IPS-15b (cell line): ENCODE data around the gene NPHP3.

Experiments used
- H3K27me3 ChIP-seq: one replicate; pipeline ENCODE4 v1.6.1; 2013; ENCODE audit warnings: low read length; ENCODE audit not compliant: control insufficient read depth, insufficient read depth
- H3K36me3 ChIP-seq: one replicate; pipeline ENCODE4 v1.6.1; 2013; ENCODE audit warnings: low read length; ENCODE audit not compliant: control insufficient read depth, insufficient read depth
- H3K4me1 ChIP-seq: one replicate; pipeline ENCODE4 v1.6.1; 2013; ENCODE audit warnings: mild to moderate bottlenecking, low read length; ENCODE audit not compliant: control insufficient read depth, insufficient read depth
- H3K4me3 ChIP-seq: one replicate; pipeline ENCODE4 v1.5.1; 2013; ENCODE audit warnings: low read depth, low read length
- H3K9ac ChIP-seq: one replicate; pipeline ENCODE4 v1.6.1; 2013; ENCODE audit warnings: low read depth, mild to moderate bottlenecking, low read length
- H3K9me3 ChIP-seq: one replicate; pipeline ENCODE4 v1.6.1; 2013; ENCODE audit warnings: mild to moderate bottlenecking, low read length; ENCODE audit not compliant: control insufficient read depth, insufficient read depth

NPHP3 gene

DNA sequence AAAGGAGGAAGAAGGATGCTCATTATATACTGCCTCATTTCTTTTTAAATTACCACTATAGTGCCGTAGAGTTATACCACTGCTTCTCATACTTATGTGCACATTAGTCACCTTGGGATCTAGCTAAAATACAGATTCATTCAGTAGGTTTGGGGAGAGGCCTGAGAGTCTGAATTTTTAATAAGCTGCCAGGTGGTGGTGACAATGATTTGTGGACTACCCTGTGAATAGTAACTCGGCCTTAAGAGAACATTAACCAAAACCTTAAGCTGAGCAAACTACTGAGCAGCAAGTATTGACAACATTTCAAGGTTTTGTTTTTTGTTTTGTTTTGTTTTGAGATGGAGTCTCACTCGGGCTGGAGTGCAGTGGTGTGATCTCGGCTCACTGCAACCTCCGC lies 42.3 kb downstream of the NPHP3 start:
- Histone ChIP-seq H3K4me3 (no peak overlapping the region), H3K9ac (no peak overlapping the region), H3K4me1 (no peaks in the 10 kb centered on the region), H3K9me3 (no peaks in the 10 kb centered on the region), H3K36me3 (no peaks in the 10 kb centered on the region), H3K27me3 (no peaks in the 10 kb centered on the region)

DNA sequence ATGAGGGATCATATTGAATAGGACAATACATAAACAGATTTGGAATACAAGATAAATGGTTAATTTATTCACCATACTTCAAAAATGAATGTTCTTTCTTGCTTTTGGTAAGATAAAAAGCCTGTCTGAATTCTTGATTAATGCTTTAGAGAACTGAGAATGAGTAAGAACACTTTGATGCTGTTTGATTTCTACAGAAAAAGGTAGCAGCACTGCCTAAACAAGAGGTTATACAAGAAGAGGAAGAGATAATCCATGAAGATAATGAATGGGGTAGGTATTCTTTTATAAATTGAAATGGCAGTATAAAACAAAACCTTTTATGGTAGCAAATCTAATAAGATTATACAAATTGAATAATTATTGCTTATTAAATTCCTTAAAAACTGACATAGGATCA lies 46.8 kb downstream of the NPHP3 start:
- H3K4me3 ChIP-seq: no peak overlapping the region
- H3K9ac ChIP-seq: no peak overlapping the region
- H3K36me3 ChIP-seq: no peaks in the 10 kb centered on the region
- H3K4me1 ChIP-seq: no peaks in the 10 kb centered on the region
- no peaks in the 10 kb centered on the region for H3K27me3 ChIP-seq
- no peaks in the 10 kb centered on the region for H3K9me3 ChIP-seq

DNA sequence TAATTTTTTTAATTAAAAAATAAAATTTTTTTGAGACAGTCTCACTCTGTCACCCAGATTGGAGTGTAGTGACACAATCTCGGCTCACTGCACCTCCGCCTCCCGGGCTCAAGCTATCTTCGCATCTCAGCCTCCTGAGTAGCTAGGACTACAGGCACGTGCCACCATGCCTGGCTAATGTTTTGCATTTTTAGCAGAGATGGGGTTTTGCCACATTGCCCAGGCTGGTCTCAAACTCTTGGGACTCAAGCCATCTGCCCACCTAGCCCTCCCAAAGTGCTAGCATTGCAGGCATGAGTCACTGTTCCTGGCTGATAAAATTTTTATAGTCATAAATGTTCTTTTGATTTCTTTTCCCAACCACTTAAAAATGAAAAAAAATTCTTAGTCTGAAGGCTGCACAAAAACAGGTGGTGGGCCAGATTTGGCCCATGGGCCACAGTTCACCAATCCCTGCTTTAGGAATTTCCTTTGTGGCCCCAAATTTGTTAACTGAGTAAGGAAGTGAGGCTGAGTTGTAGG lies 52.9 kb downstream of the NPHP3 start:
- Histone ChIP-seq H3K4me1 (no peaks in the 10 kb centered on the region), H3K36me3 (peaks cover 6% of the 10 kb centered on the region), H3K27me3 (no peaks in the 10 kb centered on the region), H3K9ac (no peak overlapping the region), H3K9me3 (no peaks in the 10 kb centered on the region), H3K4me3 (no peak overlapping the region)

DNA sequence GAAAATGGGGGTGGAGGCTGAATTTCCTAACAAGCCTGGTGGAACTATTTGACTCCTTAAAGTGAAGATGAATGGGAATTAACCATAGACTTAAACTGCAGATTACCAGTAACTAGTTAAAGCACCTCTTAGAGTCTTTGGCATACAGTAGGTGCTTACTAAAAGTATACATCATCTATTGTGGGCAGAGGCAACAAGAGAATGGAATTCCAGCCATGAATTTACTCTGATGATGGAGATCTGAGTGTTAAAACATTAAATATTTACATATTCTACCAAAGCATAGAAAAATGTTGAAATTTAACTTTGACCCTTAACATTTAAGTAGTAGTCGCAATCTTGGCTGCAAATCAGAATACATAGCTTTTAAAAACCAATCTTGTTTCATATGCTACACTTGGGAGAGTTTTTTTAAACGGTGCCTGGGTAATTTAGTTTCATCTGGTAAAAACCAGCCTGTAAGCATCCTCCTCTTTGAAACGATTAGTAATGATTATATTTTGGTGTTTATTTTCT lies 56.9 kb downstream of the NPHP3 start:
- no peak overlapping the region for H3K4me3 ChIP-seq
- H3K36me3 ChIP-seq: peaks cover 6% of the 10 kb centered on the region
- no peak overlapping the region for H3K9ac ChIP-seq
- H3K4me1 ChIP-seq: peaks cover 6% of the 10 kb centered on the region
- H3K9me3 ChIP-seq: no peaks in the 10 kb centered on the region
- no peaks in the 10 kb centered on the region for H3K27me3 ChIP-seq

DNA sequence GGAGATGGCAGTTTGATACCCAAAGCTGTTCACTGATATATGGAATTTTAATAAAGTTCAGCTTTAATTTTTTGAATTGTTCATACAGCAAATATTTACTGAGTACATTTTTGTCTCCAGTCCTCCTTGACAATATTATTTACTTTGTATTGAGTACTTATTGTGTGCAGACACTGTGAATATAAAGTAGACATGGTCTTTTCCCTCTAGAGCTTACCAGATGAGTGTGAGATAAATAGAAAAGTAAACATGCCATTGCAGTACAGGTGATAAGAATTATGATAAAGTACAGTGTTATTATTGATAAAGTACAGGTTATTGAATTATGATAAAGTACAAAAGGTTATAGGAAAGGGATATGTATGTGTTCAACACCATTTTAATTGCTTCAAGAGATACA lies 60.0 kb downstream of the NPHP3 start:
- peaks cover 6% of the 10 kb centered on the region for H3K4me1 ChIP-seq
- no peak overlapping the region for H3K9ac ChIP-seq
- no peaks in the 10 kb centered on the region for H3K9me3 ChIP-seq
- peaks cover 3% of the 10 kb centered on the region for H3K36me3 ChIP-seq
- H3K27me3 ChIP-seq: no peaks in the 10 kb centered on the region
- H3K4me3 ChIP-seq: no peak overlapping the region

DNA sequence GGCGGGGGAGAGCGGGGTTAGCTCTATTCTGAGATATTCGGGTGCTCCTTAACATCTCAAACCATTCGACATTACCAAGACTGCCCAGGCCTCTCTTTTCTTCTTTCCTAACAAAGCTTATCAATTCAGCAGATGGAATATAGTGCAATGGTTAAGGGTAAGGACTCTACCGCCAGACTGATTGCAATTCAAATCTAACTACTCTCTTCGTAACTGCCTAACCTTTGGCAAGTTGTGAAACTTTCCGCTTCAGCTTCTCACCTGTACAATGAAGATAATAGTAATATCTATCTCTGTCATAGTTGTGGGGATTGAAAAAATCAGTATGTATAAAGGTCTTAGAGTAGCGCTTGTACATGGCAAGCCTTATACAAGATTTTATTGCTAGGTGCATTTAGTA lies 61.1 kb downstream of the NPHP3 start:
- H3K9ac ChIP-seq: no peak overlapping the region
- H3K36me3 ChIP-seq: no peaks in the 10 kb centered on the region
- no peaks in the 10 kb centered on the region for H3K9me3 ChIP-seq
- peak overlapping the region; percentile 97 for H3K4me3 ChIP-seq
- H3K4me1 ChIP-seq: peaks cover 6% of the 10 kb centered on the region
- H3K27me3 ChIP-seq: no peaks in the 10 kb centered on the region

DNA sequence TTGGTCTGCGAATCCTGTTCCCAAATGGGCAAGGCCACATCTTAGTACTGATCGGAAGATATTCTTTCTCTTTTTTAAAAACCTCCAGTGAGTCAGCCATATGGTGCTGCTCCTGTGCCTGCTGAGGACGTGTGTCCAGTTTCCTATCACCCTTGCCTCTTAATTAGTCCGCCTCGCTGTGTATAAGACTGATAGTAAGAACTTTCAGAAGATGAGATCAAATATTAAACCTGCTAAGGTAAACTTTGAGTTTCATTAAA lies 61.5 kb downstream of the NPHP3 start:
- Histone ChIP-seq H3K36me3 (no peaks in the 10 kb centered on the region), H3K4me3 (peak overlapping the region; percentile 97), H3K9me3 (no peaks in the 10 kb centered on the region), H3K9ac (peak overlapping the region; percentile 84), H3K4me1 (peaks cover 6% of the 10 kb centered on the region), H3K27me3 (no peaks in the 10 kb centered on the region)

DNA sequence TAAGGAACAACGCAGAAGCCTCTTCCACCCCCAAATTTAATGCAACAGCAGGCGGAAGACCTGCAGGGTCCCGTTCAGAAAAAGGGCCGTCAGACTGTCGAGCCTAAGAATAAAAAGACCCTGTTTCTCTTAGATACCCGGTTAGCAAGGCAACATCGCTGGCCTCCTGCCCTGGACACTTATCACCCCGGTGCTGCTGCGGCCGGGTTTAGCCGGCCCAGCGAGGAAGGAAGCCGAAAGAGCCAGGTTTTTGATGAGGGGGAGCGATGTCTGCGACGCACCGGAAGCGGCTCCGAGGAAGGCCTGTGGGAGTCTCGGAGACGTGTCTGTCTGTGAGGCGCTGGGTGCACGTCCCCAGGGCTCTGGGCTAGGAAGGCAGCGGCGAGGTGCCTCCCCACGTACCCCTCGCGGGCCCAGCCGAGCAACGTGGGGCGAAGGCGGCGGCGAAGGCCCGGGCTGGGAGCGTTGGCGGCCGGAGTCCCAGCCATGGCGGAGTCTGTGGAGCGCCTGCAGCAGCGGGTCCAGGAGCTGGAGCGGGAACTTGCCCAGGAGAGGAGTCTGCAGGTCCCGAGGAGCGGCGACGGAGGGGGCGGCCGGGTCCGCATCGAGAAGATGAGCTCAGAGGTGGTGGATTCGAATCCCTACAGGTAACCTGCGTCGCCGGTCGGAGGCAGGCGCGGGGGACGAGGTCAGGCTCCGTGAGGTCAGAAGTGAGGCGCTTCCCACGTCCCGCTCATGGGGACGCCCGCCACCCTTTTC lies 62.0 kb downstream of the NPHP3 start, which contains the start of gene UBA5:
UBA5 (plus strand) TSS at position 278 of the 759 bp plus-strand sequence; CDS start at position 487, 209 bp downstream.
- Histone ChIP-seq H3K9me3 (no peaks in the 10 kb centered on the region), H3K27me3 (no peaks in the 10 kb centered on the region), H3K4me1 (peaks cover 6% of the 10 kb centered on the region), H3K4me3 (peak within 1 kb of the TSS; percentile 97), H3K9ac (peak within 1 kb of the TSS; percentile 84), H3K36me3 (no peaks in the 10 kb centered on the region)

DNA sequence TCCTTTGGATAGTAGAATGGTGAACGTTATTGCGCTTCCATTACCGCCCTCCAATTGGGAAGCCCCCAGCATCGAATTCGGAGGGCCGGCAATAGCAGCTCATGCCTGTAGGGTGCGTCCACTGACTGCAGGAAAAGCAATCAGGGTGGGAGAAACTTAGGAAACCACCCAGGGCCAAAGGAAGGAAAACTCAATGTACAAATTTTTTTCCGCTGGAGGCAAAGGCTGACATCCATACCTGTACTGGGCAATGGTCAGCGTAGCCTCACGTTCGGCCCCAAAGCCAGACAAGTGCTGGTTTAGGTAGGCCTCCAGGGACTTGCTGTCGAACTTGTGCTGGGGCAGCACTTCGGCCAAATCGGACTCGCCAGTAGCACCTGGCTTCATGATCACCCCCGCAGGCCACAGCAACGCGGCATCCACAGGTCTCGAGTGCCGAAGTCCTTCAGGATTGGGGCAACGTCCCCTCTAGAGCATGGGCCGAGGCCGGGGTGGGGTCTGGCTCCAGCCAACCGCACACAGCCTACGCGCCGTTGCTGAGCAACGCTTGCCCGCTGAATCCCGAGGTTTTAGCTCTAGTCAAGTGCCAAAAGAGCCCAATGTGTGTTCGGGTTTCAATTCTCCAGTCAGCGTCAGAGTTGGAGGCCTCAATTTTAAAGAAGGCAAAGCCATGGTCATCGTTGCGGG lies 62.7 kb downstream of the NPHP3 start, which contains the start of gene ACAD11:
ACAD11 (minus strand) TSS at position 445 of the 687 bp plus-strand sequence; CDS start at position 387, 58 bp downstream.
- Histone ChIP-seq H3K4me3 (peak within 1 kb of the TSS; percentile 97), H3K9ac (peak within 1 kb of the TSS; percentile 84), H3K4me1 (peaks cover 6% of the 10 kb centered on the region), H3K27me3 (no peaks in the 10 kb centered on the region), H3K36me3 (no peaks in the 10 kb centered on the region), H3K9me3 (no peaks in the 10 kb centered on the region)

DNA sequence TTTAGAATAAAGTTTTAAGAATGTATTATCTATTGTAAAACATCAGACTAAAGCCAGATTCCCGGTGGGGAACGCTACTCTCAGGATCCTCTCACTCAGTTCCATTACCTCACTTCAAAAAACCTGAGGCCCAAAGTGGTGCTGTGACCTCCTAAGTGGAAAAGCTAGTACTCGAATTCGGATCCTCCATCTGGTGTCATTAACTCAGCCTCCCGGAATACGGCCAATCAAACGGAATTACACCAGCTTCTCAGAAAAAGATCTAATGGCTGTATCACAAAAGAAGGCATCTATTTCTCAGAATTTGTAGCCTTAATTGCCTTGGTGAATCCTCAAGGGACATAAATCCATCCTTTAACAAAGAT lies 63.2 kb downstream of the NPHP3 start:
- Histone ChIP-seq H3K36me3 (no peaks in the 10 kb centered on the region), H3K9me3 (no peaks in the 10 kb centered on the region), H3K27me3 (no peaks in the 10 kb centered on the region), H3K9ac (no peak overlapping the region), H3K4me1 (peaks cover 6% of the 10 kb centered on the region), H3K4me3 (peak overlapping the region; percentile 97)

DNA sequence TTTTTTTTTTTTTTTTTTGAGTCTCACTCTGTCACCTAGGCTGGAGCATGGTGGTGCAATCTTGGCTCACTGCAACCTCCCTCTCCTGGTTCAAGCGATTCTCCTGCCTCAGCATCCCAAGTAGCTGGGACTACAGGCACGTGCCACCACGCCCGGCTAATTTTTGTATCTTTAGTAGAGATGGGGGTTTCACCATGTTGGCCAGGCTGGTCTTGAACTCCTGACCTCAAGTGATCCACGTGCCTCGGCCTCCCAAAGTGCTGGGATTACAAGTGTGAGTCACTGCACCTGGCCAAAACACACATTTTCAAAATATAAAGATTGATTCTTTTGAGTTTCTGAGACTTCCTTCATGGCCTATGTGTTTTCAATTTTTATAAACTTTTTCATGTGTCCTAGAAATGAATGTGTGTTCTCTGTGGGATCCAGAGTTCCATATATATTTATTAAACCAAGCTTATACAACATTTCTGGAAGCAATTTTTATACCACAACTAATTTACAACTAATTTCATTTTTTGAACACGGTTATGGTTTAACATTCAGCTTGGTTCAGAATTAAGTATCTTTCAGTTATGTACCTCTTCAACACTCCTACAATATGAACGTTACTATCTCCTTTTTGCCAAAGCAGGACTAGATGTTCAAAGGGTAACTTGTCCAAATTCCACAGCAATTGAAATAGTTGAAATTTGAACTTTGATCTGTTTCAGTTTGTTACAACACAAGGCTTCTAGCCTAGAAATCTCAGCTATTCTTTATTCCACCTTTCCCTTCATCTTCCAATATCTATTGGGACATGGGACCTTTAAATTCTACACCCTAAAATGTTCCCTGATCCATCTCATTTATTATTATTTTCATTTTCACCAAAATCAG lies 64.1 kb downstream of the NPHP3 start:
- no peaks in the 10 kb centered on the region for H3K9me3 ChIP-seq
- no peaks in the 10 kb centered on the region for H3K36me3 ChIP-seq
- peaks cover 6% of the 10 kb centered on the region for H3K4me1 ChIP-seq
- no peaks in the 10 kb centered on the region for H3K27me3 ChIP-seq
- peak overlapping the region; percentile 97 for H3K4me3 ChIP-seq
- H3K9ac ChIP-seq: no peak overlapping the region
